Sigmoid colon (tissue), 4 donors: ENCODE measurements around the gene CCNK.

Experiments
- EP300 ChIP-seq, 4 donors: sonication (generic); formaldehyde crosslinking; IDR thresholded peaks; one replicate each; pipeline ENCODE4 v1.6.1; 2017; ENCODE audit warnings: antibody characterized with exemption in 4 of 4
- POLR2A ChIP-seq, 2 donors: fragments of 450-650 bp; IDR thresholded peaks; one replicate each; pipeline ENCODE4 v1.6.1; 2016; ENCODE audit warnings: antibody characterized with exemption in 2 of 2, mild to moderate bottlenecking in 2 of 2, moderate library complexity in 2 of 2
- POLR2AphosphoS5 ChIP-seq, 4 donors: sonication (generic); formaldehyde crosslinking; IDR thresholded peaks; one replicate each; pipeline ENCODE4 v1.6.1; 2017; ENCODE audit warnings: antibody characterized with exemption in 4 of 4
- TF ChIP-seq, protein P1 (sequence below), 4 experiments: fragments of 450-650 bp in 3 of 4; fragments of 200-600 bp in 1 of 4; IDR thresholded peaks; one replicate each; pipeline ENCODE4 v1.5.1; 2016 to 2019; ENCODE audit warnings: antibody characterized with exemption in 4 of 4, mild to moderate bottlenecking in 3 of 4, moderate library complexity in 2 of 4

- TF ChIP-seq, protein P1, sequence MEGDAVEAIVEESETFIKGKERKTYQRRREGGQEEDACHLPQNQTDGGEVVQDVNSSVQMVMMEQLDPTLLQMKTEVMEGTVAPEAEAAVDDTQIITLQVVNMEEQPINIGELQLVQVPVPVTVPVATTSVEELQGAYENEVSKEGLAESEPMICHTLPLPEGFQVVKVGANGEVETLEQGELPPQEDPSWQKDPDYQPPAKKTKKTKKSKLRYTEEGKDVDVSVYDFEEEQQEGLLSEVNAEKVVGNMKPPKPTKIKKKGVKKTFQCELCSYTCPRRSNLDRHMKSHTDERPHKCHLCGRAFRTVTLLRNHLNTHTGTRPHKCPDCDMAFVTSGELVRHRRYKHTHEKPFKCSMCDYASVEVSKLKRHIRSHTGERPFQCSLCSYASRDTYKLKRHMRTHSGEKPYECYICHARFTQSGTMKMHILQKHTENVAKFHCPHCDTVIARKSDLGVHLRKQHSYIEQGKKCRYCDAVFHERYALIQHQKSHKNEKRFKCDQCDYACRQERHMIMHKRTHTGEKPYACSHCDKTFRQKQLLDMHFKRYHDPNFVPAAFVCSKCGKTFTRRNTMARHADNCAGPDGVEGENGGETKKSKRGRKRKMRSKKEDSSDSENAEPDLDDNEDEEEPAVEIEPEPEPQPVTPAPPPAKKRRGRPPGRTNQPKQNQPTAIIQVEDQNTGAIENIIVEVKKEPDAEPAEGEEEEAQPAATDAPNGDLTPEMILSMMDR (IDR thresholded peaks at IDR 0.05): no peak
- TF ChIP-seq POLR2A (IDR thresholded peaks at IDR 0.05): no peak
- TF ChIP-seq POLR2AphosphoS5 (IDR thresholded peaks at IDR 0.05): no peak
- no peak for TF ChIP-seq EP300 (IDR thresholded peaks at IDR 0.05)
Measured at GRCh38 chr14:99432485-99432884, 48.7 kb upstream of the CCNK start.
